ENCODE results near the gene CLSTN2.

DNA sequence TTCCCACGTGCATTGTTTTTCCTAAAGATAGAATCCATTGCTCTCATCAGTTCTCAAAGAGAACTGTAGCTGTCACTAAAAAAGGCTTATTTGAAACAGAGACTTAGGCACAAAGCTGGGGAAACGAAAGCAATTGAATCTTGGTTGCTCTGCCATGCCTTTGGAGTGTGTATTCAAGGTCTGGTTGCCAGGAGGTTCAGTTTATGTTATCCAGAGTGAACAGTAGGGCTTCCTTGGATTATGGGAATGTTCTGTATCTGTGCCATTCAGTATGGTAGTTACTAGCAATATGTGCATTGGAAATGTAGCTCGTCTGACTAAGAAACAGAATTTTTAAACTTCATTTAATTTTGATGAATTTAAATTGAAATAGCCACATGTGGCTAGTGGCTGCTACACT is 50.6 kb downstream of the CLSTN2 start:
- TF ChIP-seq, protein P1, sequence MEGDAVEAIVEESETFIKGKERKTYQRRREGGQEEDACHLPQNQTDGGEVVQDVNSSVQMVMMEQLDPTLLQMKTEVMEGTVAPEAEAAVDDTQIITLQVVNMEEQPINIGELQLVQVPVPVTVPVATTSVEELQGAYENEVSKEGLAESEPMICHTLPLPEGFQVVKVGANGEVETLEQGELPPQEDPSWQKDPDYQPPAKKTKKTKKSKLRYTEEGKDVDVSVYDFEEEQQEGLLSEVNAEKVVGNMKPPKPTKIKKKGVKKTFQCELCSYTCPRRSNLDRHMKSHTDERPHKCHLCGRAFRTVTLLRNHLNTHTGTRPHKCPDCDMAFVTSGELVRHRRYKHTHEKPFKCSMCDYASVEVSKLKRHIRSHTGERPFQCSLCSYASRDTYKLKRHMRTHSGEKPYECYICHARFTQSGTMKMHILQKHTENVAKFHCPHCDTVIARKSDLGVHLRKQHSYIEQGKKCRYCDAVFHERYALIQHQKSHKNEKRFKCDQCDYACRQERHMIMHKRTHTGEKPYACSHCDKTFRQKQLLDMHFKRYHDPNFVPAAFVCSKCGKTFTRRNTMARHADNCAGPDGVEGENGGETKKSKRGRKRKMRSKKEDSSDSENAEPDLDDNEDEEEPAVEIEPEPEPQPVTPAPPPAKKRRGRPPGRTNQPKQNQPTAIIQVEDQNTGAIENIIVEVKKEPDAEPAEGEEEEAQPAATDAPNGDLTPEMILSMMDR (IDR thresholded peaks at IDR 0.05; ENCODE audit: low read length): no peak
- no peak for TF ChIP-seq EZH2phosphoT487 (IDR thresholded peaks at IDR 0.05; ENCODE audit: low read length)

Measured in MM.1S (cell line).